Spleen (tissue), 7 donors: ENCODE results near the gene ACLY.

Source experiments
- POLR2A ChIP-seq, 3 donors: fragments of 450-650 bp; IDR thresholded peaks; one replicate each; pipeline ENCODE4 v1.5.1; 2017; ENCODE audit warnings: antibody characterized with exemption in 3 of 3, mild to moderate bottlenecking in 1 of 3
- POLR2AphosphoS5 ChIP-seq, 3 donors: sonication (generic); formaldehyde crosslinking; IDR thresholded peaks; one replicate each; pipeline ENCODE4 v1.5.1; 2017; ENCODE audit warnings: antibody characterized with exemption in 3 of 3
- TF ChIP-seq, protein P1 (sequence below), 11 experiments: fragments of 200-600 bp in 7 of 11; fragments of 450-650 bp in 4 of 11; sonication (generic) in 4 of 11; IDR thresholded peaks in 8 of 11; conservative IDR thresholded peaks in 3 of 11; 1 replicate in 7 of 11; 2 replicates in 4 of 11; pipeline versions ENCODE4 v1.4.0 to v1.8.0; 2016 to 2021; ENCODE audit warnings: antibody characterized with exemption in 11 of 11, inconsistent platforms in 4 of 11, mild to moderate bottlenecking in 1 of 11
- donor health status: DM: no; HTN: no; CAD: no; lungs with moderate emphysema.
- donor health status: DM: no; HTN: no; CAD: no.
- donor health status: DM: no; HTN: no; CAD: no.

DNA sequence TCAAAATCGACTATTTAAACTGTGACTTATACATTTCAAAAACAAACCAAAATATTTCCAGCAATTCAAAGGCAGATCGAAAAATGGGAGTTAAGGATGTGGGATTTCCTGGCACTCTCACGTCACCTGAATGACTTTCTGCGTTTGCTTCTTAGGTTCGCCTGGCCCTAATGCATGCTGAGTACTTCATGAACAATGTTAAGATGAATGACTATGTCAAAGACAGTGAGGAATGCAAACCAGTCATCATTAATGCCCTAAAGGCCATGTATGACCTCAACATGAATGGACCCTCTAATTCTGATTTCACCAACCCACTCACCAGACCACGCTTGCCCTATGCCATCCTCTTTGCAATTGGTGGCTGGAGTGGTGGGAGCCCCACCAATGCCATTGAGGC lies 73.8 kb downstream of the ACLY start:
- TF ChIP-seq, protein P1, sequence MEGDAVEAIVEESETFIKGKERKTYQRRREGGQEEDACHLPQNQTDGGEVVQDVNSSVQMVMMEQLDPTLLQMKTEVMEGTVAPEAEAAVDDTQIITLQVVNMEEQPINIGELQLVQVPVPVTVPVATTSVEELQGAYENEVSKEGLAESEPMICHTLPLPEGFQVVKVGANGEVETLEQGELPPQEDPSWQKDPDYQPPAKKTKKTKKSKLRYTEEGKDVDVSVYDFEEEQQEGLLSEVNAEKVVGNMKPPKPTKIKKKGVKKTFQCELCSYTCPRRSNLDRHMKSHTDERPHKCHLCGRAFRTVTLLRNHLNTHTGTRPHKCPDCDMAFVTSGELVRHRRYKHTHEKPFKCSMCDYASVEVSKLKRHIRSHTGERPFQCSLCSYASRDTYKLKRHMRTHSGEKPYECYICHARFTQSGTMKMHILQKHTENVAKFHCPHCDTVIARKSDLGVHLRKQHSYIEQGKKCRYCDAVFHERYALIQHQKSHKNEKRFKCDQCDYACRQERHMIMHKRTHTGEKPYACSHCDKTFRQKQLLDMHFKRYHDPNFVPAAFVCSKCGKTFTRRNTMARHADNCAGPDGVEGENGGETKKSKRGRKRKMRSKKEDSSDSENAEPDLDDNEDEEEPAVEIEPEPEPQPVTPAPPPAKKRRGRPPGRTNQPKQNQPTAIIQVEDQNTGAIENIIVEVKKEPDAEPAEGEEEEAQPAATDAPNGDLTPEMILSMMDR (IDR thresholded peaks at IDR 0.05 in 8 of 11, conservative IDR thresholded peaks at IDR 0.05 in 3 of 11), result no peak
- TF ChIP-seq POLR2A (IDR thresholded peaks at IDR 0.05) (no peak), POLR2AphosphoS5 (IDR thresholded peaks at IDR 0.05) (no peak)
